NCI-H748 treated with DMSO at 0.1 percent for 48 hours (cell line): Measurements from ENCODE around the gene KLHL33.

Source experiments
- DNase-seq: peaks from one replicate; lab custom pipeline; 2025; lab: John Stamatoyannopoulos, UW

Gene KLHL33, protein sequence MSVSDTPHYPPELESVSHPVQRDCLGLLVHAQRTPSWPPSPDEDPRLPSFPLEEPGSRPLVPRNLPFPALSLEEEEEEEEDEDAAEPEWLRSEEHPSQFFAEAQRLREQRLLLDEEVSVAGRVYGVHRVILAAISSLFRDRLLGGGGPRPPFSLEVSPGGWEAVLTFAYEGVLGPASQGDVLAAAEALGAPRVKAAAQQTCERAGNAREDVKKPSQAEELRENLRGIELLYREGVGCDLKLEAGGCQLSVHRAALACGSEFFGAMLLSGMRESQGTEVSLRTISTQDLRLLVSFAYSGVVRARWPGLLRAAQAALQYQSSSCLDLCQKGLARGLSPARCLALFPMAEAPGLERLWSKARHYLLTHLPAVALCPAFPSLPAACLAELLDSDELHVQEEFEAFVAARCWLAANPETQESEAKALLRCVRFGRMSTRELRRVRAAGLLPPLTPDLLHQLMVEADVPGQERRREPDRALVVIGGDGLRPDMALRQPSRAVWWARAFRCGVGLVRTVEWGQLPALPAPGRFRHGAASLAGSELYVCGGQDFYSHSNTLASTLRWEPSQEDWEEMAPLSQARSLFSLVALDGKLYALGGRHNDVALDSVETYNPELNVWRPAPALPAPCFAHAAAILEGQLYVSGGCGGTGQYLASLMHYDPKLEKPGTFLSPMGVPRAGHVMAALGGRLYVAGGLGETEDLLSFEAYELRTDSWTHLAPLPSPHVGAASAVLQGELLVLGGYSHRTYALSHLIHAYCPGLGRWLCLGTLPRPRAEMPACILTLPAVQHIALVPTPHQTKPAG

DNA sequence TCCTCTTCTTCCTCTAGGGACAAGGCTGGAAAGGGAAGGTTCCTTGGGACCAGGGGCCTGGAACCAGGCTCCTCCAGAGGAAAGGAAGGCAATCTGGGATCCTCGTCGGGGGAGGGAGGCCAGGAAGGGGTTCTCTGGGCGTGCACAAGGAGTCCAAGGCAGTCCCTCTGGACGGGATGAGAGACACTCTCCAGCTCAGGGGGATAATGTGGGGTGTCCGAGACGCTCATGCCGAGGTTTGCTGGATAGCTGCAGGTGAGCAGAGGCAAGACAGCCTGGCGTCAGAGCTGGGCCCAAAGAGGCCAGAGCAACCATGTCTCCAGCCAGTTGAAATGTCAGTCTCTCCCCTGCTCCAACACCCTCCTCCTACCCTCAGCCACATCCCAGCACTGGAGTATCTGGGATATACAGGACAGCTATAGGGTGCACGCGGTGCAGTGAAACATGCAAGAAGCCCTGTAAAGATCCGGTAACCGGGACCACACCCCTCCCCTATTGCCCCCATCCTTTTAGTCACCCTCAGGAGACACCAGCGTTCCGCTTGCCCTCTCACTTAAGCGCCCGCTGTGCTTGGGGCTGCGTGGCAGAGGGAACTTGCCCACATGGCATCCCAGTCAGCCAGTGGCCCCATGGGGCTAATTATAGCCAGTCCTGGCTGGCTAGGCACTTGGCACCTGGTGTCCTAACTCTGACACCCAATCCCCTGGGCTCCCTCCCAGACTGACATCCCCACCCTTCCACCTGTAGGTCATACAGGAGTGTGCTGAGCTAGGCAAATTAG, at the start of gene KLHL33:
TSS of gene KLHL33 (minus strand) at position 585 of the 781 bp plus-strand sequence. CDS start at position 230, 355 bp downstream.
- no peak for DNase-seq

DNA sequence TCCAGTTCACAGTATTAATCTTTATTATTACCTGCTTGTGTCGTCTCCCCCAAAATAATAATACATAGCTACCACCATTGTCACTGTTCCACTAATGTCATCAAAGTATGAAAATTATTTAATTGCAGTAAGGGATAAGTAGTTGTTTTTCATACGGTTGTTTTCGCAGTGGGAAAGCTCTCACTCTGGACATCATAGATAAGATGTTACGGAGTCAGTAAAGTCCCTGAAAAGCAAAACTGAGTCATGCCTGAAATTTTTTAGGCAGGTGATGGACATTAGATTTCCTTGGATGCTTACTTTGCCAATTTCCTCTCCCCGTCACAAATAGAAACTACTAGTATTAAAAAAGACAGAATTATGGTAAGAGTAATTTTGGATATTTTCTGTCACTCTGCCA, 46.4 kb upstream of the KLHL33 start:
- DNase-seq: no peak

DNA sequence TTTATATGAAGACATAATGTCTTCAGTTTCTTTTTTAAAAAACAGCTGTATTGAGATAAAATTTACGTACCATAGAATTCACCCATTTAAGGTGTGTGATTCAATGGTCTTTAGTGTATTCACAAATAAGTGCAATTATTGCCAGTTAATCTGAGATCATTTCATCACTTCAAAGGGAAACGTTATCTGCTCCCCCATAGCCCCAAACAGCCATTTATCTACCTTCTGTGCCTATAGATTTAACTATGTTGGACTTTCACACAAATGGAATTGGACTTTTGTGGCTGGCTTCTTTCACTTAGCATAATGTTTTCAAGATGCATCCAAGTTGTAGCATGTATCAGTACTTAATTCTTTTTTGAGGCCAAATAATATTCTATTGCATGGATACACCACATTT, 42.9 kb upstream of the KLHL33 start:
- no peak for DNase-seq

DNA sequence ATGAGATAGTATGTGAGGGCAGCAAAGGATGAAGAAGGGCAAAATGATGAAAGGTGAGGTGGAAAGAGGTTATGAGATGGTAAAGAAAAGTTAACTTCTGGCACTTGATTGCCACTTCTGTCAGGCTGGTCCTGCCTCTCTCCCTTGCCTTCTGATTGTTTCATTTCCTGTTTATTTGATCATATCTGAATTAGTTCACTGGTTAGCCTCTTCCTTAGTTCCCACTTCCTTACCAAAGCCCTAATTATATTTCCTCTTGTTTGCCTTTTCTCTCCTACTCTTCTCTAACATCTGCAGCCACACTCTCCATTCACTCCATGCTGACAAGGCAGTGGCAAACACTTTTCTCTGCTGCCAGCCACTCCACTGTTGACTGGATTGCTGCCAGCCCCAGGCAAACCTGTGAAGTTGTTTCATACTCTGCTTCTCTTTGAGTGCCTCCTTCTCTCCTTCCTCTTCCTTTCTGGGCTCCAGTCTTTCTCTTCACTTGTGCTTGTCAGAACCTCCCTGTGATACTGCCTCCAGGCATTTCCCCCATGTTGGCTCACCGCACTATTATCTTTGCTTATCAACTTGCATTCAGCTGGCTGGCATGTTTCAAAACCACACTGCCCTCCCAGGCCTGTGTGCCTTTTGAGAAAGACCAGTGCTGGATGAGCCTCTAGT, 41.4 kb upstream of the KLHL33 start:
- DNase-seq: no peak

DNA sequence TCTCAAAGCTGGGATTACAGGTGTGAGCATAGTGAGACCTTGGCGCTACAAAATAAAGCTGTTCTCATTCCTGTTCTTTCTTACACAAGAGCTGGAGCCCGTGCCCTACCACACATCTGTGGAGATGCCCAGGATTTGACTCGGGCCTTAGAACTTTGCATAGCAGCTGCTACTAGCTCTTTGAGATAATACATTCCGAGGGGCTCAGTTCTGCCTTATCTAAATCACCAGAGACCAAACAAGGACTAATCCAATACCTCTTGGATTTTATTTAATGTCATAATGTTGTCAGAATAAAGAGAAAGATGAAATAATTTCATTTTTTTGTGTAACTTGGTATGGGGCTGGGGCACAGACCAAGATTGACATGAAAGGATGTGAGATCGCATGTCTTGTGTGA, 40.8 kb upstream of the KLHL33 start:
- DNase-seq: no peak

DNA sequence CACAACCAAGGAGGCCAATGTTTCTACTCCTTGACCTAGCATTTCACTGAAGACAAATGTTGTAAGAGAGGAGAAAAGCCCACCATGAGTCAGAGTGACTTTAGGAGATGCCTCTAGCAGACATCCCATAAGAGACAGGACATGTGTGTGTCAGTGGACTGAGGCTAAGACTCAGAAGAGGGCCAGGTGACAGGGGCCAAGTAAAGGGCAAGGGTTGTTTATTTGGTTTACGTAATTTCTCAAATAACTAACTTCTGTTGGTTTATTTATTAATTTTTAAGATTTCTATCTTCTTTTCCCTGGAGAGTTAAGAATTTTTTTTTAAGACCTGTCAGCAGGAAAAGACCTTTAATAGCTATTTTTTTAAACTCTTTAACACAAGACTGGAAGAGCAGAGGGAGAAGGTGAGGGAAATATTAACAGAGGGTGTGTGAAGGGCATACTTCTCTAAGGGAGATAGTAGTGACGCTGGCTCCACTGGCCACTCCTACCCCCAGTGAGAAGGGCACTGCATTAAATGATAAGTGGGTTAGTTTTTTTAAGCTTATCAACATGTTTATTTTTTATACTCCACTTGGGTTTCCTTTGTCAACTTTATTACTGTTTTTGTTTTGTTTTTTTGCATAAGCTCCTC, 36.7 kb upstream of the KLHL33 start:
- no peak for DNase-seq

DNA sequence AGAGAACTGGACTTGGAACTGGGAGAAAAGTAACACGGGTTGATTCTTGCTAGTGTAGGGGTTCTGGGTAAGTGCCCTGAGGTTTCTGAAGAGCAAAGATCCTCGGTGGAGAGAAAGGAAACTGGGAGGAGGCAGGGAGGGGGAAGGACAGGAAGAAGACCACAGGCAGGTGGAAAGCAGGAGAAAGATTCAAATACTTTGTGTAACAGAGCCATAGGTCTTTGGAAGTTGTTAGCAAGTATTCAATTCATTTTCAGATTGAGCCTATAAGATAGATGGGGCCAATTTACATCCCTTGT, 34.6 kb upstream of the KLHL33 start:
- DNase-seq: no peak

DNA sequence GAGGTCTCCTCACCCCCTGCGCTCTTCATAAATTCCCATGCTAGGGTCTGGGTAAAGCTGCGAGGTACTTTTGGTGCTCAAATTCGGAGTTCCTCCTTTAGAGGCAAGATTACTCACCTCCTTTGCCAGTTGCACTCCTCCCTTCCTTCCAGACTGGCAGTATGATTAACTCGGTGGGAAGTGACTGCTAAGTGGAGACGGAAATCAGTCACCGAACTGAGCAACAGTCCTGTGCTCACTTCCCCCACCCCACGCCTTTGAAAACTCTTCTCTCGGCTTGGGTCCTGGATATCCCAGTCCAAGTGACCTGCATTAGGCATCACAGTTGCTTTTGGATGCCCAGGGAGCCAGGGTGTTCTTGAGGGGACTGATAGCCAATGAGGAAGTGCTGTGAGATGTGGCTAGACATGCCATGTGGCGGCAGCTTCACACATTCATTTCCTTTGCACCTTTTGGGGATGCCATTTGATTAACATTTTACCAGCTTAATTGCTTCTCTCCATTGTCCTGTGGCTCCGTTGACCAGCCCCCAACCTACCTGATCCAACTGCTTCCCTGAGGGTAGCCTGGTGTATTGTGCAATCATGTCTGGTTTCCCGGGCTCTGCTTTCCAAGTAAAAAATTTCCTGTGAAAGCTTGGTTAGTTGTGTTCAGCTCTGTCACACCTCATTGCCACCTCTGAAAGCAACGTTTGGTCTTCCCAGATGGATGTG, 34.1 kb upstream of the KLHL33 start:
- peak; percentile 32 for DNase-seq

DNA sequence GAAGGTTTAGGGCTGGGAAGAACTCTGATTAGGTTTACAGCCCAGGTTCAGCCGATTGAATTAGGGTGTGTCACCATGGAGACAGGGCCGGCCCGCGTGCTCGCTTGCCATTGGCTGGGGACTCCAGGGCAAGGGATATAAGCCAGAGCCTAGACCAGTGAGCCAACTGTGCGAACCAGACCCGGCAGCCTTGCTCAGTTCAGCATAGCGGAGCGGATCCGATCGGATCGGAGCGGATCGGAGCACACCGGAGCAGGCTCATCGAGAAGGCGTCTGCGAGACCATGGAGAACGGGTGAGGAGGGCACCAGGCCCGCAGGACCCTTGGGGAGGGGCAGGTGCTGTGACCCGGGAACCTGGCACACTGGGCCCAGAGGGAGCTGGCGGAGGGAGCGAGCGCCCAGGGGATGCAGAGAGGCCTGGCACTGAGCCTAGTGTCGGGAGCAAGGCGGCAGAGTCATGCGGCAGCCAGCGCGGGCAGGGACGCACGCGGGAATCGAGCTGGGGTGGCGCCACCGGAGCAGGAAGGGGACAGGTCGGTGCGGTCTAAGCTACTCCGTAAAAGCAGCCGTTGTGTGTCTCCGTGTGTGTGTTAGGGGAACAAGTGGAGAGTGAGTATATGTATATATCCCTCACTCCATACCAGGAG, 33.4 kb upstream of the KLHL33 start, which contains the start of gene PNP:
TSS of gene PNP (plus strand) at position 165 of the 648 bp plus-strand sequence. CDS start at position 284, 119 bp downstream.
- DNase-seq: peak; percentile 82

DNA sequence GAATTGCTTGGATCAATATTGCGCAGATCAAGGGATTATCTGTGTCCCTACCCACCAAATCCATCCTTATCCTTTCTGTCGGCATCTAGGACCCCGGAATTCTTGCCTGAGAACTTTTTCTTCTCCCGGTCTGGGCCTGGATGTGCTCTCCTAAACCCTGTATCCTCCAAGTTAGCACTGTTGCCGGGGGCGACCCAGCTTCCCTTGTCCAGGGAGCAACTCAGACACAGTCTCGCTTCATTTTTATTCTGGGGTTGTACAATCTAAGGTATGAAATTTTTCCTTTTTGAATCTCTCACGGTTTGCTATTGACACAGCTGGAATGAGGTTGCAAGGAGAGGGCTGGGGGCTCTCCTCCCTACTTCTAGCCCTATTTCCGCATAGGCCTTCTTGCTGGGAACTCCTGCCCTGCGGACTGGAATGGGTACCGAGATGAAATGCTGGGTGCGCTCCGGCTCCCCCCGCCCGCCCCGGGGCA, 32.8 kb upstream of the KLHL33 start:
- DNase-seq: no peak

DNA sequence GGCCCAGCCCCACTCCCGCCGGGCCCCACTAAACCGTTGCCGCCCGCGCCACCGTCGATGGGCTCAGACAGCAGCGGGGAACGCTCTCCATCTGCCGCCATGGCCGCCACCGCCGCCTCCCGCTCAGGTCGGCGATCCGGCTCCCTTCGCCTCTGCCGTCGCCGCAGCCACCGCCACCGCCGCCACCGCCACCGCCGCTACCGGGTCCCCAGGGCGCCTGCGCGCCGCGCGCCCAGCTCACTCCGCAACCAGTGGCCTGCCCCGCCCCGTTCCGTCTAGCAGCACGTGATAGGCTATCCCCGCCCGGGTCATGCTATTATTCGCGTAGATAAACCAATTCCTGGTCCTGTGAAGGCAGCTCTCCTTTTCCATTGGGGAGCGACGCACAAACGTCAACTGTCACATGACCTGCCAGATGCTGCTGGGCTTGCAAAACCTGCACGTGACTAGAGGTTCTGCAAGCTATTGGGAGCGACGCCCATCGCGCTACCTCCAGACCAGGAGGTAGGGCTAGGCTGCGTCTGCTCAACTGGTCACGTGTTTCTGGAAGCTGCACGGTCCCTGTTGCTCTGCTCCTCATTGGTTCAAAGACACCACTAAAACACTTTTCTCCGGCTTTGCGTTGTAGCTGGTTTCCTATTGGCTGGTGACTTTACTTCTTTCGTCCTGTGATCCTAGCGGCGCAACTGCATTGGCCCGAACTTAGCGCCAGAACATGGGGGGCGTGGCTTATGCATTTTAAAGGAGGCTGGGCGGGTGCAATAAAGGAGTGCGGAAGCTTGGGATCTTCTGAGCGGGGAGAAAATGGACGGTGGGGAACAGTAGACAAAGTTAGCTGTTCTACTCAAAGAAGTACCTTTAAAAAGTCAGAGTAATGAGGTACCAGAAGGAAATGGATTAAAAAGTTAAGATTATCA, 25.5 kb upstream of the KLHL33 start, which contains the start of gene PIP4P1:
TSS of gene PIP4P1 (minus strand) at position 210 of the 917 bp plus-strand sequence. CDS start at position 101, 109 bp downstream.
- DNase-seq: peak; percentile 99

DNA sequence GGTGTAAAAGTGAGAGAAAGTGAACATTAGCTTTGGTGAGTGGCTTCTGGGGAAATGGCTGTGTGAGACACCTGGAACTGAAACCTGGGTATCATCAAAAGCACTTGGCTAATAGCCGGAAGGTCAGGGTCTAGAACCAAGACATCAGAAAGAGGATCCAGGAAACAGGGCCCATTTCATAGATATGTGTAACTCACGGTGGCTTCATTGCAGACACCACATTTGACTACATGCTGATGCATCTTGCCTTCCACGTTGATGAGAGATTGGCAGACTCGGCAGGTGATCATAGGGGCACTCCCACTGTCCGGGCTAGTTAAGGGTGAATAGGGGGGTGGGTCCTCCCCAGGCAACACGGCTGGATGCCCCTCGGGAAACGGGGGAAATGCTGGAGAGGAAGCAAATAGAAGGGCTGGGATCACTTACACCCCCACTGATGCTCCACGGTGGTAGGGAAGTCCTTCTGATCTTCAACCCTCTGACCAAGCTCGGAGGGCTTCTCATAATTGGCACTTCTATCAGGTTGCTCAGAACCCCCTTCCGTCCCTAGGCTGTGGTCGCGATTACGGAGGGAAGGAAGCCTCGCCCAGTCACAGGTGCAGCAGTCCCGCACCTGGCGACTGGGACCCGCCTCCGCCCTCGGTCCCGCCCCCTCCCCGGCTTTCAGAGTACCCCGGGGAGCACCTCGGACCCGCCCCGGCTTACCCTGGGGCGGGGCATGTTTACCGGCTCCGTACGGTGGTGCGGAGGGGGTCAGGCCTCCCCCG, 24.7 kb upstream of the KLHL33 start:
- peak; percentile 31 for DNase-seq

DNA sequence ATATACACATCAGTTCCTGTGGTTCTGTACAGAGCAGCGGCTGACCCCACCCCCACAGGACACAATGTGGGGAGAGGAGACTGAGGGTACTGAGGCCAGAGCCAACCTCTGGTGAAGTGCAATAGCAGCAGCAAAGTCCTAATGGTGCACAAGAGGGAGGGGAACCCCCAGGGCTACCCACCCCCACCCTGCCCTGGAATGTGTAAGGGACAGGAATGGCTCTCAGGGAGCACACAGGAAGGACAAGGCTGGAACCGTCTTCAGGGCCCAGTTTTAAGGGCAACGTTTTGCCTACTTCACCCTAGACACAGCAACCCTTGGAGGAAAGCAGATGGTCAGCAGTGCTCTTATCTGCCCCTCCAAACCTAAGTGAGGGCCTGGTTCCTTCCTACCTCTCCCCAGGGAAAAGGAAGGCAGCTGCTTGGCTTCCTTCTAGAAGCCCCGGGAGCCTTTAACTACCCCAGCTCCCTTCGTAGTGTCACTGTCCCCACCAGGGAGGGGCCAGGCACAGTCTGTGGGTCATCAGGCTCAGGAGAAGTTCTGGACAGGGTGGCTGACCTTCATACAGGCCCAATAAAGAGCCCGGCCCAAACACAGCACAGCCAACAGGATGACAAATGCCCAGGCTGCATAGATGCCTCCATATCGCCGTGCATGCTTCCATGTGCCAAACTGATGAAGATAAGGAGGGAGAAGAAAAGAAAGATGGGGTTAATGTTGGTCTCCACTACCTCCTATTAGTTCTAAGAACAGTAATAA, 22.2 kb upstream of the KLHL33 start:
- no peak for DNase-seq

DNA sequence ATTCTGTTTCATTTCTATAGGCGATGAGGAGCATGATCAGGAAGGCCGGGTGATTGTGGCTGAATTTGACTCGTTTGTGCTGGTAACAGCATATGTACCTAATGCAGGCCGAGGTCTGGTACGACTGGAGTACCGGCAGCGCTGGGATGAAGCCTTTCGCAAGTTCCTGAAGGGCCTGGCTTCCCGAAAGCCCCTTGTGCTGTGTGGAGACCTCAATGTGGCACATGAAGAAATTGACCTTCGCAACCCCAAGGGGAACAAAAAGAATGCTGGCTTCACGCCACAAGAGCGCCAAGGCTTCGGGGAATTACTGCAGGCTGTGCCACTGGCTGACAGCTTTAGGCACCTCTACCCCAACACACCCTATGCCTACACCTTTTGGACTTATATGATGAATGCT, 21.0 kb upstream of the KLHL33 start:
- DNase-seq: no peak

DNA sequence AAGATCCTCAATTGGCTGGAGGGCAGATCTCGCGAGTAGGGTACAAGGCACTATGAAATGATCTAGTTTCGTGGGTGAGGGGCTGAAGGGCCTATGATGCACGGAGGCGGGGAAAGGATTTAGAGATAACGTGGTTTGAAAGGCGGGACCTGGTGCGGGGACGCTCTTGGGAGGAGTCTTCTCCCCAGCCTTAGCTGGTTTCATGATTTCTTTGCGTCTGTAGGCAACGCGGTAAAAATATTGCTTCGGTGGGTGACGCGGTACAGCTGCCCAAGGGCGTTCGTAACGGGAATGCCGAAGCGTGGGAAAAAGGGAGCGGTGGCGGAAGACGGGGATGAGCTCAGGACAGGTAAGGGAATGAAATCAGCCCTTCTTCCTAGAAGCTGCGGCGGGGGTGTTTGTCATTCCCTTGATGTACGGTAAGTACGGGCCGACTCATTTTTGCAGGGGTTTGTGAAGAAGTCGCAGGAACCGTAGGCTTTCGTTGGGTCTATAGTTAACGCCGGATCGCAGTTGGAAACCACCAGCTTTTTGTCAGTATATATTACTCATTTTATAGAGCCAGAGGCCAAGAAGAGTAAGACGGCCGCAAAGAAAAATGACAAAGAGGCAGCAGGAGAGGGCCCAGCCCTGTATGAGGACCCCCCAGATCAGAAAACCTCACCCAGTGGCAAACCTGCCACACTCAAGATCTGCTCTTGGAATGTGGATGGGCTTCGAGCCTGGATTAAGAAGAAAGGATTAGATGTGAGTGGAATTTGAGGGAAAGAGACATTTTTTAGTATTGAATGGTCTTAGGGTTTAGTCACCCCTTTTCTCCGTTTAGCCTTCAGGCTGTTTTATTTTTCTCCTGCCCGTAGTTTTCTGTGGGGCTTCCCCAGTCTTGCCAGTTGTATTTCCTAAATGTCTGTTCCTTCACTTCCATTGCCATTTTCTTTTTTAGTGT, 19.7 kb upstream of the KLHL33 start:
- peak; percentile 75 for DNase-seq
